ENCODE results near the gene SCYGR1. TPM values are rescaled to one million over a fixed set of nuclear protein-coding genes. Genes with fewer than 3 reads are reported as not detected.

SCYGR1 gene
- total RNA-seq, 2 donors from 2014 or later: not detected

- no peak overlapping the region for H3K27ac ChIP-seq
- no peaks in the 10 kb centered on the region for H3K36me3 ChIP-seq
- TF ChIP-seq, protein P1, sequence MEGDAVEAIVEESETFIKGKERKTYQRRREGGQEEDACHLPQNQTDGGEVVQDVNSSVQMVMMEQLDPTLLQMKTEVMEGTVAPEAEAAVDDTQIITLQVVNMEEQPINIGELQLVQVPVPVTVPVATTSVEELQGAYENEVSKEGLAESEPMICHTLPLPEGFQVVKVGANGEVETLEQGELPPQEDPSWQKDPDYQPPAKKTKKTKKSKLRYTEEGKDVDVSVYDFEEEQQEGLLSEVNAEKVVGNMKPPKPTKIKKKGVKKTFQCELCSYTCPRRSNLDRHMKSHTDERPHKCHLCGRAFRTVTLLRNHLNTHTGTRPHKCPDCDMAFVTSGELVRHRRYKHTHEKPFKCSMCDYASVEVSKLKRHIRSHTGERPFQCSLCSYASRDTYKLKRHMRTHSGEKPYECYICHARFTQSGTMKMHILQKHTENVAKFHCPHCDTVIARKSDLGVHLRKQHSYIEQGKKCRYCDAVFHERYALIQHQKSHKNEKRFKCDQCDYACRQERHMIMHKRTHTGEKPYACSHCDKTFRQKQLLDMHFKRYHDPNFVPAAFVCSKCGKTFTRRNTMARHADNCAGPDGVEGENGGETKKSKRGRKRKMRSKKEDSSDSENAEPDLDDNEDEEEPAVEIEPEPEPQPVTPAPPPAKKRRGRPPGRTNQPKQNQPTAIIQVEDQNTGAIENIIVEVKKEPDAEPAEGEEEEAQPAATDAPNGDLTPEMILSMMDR (IDR thresholded peaks at IDR 0.05): no peak
- no peak for TF ChIP-seq POLR2AphosphoS5 (IDR thresholded peaks at IDR 0.05)
- no peak for TF ChIP-seq POLR2A (IDR thresholded peaks at IDR 0.05)
- H3K4me1 ChIP-seq (replicated peaks): no peaks in the 10 kb centered on the region
- intact Hi-C loops (cut with DNase I): no loop called here
- no peak for DNase-seq (ENCODE audit: low spot score)
- no peaks in the 10 kb centered on the region for H3K9me3 ChIP-seq
- no peaks in the 10 kb centered on the region for H3K27me3 ChIP-seq (replicated peaks; ENCODE audit: insufficient read depth)
- 56% methylated on average over 1 of the region's 1 CpG for WGBS
- H3K4me3 ChIP-seq: no peak overlapping the region
These were observed 7.8 kb upstream of the SCYGR1 start for GRCh38 chr2:227395556-227395955.

DNA sequence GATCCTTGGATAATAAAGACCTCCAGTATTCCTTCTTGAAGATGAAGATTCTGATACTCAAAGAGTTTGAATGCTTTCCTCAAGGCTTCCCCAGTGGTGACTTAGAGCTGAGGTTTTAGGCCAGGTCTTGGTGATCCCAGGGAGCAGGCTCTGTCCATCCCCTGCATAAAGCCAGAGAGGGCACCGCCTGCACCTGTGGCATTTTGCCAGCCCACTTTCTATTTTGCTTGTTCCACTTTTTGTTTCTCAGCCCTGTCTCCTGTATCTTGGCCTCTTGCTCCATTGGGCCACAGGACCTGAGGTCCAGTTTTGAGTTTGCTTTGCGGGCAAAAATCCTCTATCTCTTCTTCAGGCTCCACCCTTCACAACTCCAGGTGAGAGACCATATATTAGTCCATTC, 6.7 kb upstream of the SCYGR1 start:
- TF ChIP-seq POLR2AphosphoS5 (IDR thresholded peaks at IDR 0.05) (no peak), POLR2A (IDR thresholded peaks at IDR 0.05) (no peak)
- TF ChIP-seq, protein P1 (IDR thresholded peaks at IDR 0.05): no peak
- Histone ChIP-seq H3K27me3 (replicated peaks; ENCODE audit: insufficient read depth) (no peaks in the 10 kb centered on the region), H3K9me3 (no peaks in the 10 kb centered on the region), H3K4me3 (no peak overlapping the region), H3K36me3 (no peaks in the 10 kb centered on the region), H3K4me1 (replicated peaks) (no peaks in the 10 kb centered on the region), H3K27ac (no peak overlapping the region)
- DNase-seq (ENCODE audit: low spot score): no peak
- WGBS: 82% methylated on average over 2 of the region's 2 CpGs
- intact Hi-C loops (cut with DNase I): no loop called here

GRCh38 chr2:227390468-227391256, 2.9 kb upstream of the SCYGR1 start:
- no peaks in the 10 kb centered on the region for H3K9me3 ChIP-seq
- no peak overlapping the region for H3K4me3 ChIP-seq
- intact Hi-C loops (cut with DNase I): no loop called here
- H3K36me3 ChIP-seq: no peaks in the 10 kb centered on the region
- H3K27ac ChIP-seq: no peak overlapping the region
- H3K4me1 ChIP-seq (replicated peaks): no peaks in the 10 kb centered on the region
- no peak for DNase-seq (ENCODE audit: low spot score)
- H3K27me3 ChIP-seq (replicated peaks; ENCODE audit: insufficient read depth): no peaks in the 10 kb centered on the region
- 80% methylated on average over 17 of the region's 17 CpGs for WGBS
- no peak for TF ChIP-seq POLR2A (IDR thresholded peaks at IDR 0.05)
- no peak for TF ChIP-seq POLR2AphosphoS5 (IDR thresholded peaks at IDR 0.05)
- TF ChIP-seq, protein P1 (IDR thresholded peaks at IDR 0.05): no peak

- intact Hi-C loops (cut with DNase I): no loop called here
- WGBS: 92% methylated on average over 7 of the region's 7 CpGs
- H3K36me3 ChIP-seq: no peaks in the 10 kb centered on the region
- H3K9me3 ChIP-seq: no peaks in the 10 kb centered on the region
- no peak for TF ChIP-seq POLR2A (IDR thresholded peaks at IDR 0.05)
- TF ChIP-seq, protein P1 (IDR thresholded peaks at IDR 0.05): no peak
- TF ChIP-seq POLR2AphosphoS5 (IDR thresholded peaks at IDR 0.05): no peak
- no peak overlapping the region for H3K27ac ChIP-seq
- no peak for DNase-seq (ENCODE audit: low spot score)
- H3K4me1 ChIP-seq (replicated peaks): no peaks in the 10 kb centered on the region
- no peak overlapping the region for H3K4me3 ChIP-seq
- H3K27me3 ChIP-seq (replicated peaks; ENCODE audit: insufficient read depth): no peaks in the 10 kb centered on the region
These were observed 1.9 kb upstream of the SCYGR1 start for GRCh38 chr2:227389661-227390060.

GRCh38 chr2:227389231-227389630, 1.5 kb upstream of the SCYGR1 start:
- no peak for DNase-seq (ENCODE audit: low spot score)
- intact Hi-C loops (cut with DNase I): no loop called here

More at GRCh38 chr2:227389231-227389630, 1.5 kb upstream of the SCYGR1 start:
- Histone ChIP-seq H3K9me3 (no peaks in the 10 kb centered on the region), H3K36me3 (no peaks in the 10 kb centered on the region), H3K4me1 (replicated peaks) (no peaks in the 10 kb centered on the region), H3K27ac (no peak overlapping the region), H3K27me3 (replicated peaks; ENCODE audit: insufficient read depth) (no peaks in the 10 kb centered on the region), H3K4me3 (no peak overlapping the region)
- TF ChIP-seq POLR2A (IDR thresholded peaks at IDR 0.05) (no peak), POLR2AphosphoS5 (IDR thresholded peaks at IDR 0.05) (no peak)
- TF ChIP-seq, protein P1 (IDR thresholded peaks at IDR 0.05): no peak
- 85% methylated on average over 3 of the region's 3 CpGs for WGBS

All from prostate gland (tissue), 2 donors.